Umbilical cord (tissue), 2 donors: ENCODE results near the gene AFAP1. TPM values are rescaled to one million over a fixed set of nuclear protein-coding genes. Genes with fewer than 3 reads are reported as not detected.

Experiments used
- DNase-seq: peaks from one replicate; pipeline ENCODE4 v3.0.0-alpha.2; 2015; ENCODE audit warnings: low spot score
- total RNA-seq: library from RNA; depleted of rRNA; stranded (reverse); fragments of >200 nt; gene quantifications from one replicate; pipeline ENCODE4 v1.2.3, GENCODE V29; 2014; ENCODE audit warnings: low replicate concordance; ENCODE audit not compliant: insufficient read depth

The AFAP1 gene
- total RNA-seq, 1 donor from 2014 or later, result 59.5 TPM

DNA sequence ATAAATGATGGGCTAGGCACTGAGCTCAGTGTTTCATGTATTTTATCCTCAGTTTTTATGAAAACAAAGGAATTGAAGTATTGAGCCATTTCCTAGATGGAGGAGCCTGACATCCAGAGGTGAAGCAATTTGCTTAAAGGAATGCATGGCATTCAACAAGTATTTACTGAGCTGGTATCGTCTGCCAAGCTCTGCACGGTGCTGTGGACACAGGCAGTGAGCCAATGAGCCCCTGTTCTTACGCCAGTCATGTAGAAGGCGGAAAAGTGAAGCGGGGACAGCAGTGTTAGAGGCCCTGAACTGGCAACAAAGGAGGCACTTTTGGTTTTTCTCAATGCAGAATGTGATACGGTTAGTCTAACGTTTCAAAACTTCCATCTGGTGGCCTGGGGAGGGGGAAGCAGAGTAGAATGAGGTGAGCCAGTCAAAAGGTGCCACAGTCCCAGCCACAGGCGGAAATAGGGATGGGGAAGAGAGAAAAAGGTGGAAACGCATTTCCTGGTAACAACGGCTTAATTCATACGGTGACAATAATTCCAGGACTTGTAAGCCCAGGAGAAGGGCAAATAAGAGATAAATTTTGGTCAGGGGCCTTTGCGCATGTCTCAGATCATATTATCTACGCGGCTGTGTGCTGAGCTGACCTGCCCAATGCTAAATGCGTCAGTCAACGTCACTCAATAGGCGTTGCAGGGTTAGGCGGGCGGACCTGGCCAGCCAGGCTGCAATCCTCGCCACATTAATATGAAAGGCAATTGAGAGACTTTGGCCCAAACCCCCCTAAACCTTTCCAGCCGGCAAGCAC, 133.9 kb downstream of the AFAP1 start:
- DNase-seq, result peak; percentile 71

DNA sequence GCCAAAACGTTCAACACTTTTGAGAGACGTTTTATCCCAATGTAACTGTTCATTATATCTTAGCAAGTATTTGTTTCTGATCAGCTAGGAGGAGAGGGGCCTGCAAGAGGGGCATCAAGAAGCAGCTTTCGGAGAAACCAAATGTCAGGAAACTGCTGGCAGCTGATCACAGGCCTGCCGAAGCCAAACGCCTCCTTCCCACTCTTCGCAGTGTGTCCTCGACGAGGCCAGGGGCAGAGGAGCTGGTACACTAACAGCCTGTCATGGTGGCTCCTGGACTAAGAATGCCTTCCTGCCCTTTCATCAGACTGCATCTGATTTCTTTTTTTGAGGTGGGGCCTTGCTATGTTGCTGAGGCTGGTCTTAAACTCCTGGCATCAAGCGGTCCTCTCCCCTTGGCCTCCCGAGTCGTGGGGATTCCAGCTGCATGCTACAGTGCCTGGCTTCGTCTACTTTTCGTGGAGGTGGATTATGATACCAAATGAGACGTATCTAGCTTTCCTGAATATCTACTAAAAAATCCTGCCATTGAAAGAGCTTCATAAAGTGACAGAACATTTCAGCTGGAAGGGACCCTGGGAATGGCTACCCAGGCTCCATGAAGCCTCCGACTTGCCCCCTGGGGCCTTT, 134.8 kb downstream of the AFAP1 start:
- DNase-seq, result no peak

DNA sequence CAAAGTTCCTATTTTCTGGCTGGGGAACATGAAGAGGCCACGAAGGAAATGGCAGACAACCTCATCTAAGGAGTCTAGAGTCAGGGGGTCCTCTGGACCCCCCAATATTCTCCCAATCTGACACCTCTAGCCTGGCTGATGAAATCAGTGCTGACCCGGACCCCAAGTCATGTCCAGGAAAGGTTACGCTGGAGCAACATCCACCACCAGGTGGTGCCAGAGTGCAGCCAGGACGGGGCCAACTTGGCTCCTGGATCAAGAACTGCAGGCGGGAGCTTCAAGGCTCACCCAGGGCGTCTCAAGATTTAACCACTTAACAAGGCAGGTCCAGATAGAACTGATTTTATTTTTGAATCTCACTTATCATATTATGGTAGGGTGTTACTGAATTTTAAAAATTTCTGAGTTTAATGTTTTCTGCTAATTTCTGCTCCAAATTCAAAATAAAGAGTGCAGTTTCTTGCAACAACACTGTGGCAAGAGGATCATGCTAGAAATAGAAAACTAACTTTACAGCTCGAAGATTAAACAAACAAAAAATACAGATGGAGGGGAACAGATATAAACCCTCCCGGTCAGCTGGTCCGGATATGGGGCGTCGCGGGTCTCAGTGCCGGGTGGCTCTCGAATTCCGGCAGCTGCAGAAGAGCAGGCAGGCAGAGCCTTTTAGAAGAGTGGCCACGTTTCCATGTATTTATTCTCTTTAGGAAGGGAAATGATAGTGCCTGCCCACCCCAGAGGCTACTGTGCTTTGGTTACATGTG, 135.5 kb downstream of the AFAP1 start:
- DNase-seq, result peak; percentile 85

DNA sequence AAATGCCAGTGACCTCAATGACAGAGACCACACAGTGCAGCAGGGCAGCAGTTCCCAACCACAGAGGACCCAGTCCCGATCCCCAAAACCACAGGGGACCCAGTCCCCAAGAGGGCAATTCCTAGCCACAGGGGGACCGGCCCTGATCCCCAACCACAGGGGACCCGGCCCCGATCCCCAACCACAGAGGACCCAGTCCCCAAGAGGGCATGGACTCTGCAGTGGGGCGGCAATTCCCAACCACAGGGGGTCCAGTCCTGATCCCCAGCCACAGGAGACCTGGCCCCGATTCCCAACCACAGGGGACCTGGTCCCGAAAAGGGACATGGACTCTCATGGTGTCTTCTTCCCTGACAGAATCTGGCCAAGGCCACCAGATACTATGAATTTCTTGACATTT, 136.3 kb downstream of the AFAP1 start:
- no peak for DNase-seq

DNA sequence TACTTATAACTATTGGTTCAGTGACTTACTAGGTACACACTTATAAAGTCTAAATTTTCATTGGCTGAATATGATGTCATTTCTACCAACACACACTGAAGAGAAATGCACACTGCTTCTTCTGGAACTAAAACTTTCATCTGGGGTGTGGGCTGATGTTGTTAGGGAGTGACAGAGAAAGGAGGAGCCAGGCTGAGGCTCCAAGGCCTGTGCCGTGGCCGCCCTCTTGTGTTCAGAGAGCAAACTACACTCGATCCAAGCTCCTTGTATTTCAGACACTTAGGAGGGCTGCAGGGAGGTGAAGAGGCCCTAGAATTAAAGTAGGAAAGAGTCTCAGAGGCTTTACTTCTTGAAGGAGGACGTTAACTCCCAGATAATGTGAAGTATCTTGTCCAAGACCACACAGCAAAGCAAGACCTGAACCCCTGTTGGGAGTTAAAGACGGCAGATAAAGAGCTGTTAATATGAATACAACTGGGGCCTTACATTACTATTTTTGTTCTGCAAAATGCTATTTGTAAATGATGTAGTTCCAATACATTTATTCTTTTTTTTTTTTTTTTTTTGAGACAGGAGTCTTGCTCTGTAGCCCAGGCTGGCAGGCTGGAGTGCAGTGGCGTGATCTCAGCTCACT, 137.5 kb downstream of the AFAP1 start:
- DNase-seq, result peak; percentile 90

DNA sequence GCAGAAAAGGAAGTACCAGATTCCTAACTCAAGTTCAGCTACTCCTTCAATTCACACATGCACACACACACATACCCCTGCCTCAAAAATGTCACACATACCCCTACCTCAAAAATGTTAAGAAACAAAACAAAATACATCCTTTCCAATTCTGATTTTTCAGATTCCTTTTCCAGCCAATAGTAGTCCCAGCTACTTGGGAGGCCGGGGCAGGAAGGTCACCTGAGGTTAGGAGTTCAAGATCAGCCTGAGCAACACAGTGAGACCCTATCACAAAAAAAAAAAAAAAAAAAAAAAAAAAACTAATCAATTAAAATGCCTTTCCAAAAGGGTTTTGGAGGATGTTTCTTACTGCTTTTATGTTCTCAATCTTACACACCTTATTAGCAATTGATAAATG, 138.0 kb downstream of the AFAP1 start:
- no peak for DNase-seq

DNA sequence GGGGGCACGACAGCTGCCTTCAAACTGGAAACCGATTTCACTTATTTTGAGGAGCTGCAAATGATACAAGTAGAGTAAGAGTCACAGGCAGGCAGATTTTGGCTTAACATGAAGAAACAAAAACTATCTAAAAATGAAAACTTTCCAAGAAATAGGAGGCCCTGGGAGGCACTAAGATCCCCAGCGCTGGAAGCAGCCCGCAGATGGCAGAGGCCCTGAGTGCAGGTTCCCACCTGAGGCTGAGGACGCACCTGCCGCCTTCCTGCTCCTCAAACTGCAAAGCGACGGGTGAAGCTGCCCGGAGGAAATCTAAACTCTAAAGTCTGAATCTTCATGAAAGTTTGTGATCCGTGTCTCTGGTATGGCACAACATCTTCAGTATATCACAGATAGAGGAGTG, 138.7 kb downstream of the AFAP1 start:
- DNase-seq, result no peak

DNA sequence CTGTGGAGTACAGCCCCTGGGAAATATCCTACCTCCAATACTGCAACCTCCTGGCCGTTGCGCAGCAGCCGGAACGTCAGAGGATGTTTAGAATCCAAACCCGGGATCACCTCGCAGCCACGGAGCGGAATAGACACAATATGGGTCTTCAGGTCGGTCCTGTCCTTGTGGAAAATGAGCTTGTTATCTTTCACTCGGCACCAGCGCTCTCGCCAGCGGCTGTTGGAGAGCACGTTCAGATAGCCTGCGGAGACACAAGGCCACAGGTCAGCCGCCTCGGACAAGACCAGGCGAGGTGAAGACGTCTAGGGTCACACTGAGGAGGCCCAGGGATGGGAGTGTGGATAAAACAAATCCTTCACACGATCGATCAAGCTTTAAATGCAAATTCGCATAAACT, 139.3 kb downstream of the AFAP1 start:
- no peak for DNase-seq

DNA sequence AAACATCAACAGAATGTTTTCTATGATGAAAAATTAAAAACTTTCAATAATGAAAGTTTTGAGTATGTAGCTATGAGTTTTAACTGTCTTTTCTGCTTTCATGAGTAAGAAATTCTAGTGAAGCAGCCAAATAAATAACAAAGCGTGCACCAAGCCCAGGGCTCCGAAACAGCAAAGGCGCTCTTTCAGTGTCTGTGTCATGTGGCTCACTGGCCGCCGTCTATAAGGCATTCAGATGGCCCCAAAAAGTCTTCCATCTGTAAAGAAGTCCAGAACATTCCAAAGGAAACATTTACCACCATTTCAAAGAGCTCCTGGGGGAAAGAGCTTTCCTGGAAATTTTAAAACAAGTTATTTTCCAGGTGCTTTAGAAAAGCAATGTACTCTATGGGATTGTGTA, 139.9 kb downstream of the AFAP1 start:
- DNase-seq, result no peak

DNA sequence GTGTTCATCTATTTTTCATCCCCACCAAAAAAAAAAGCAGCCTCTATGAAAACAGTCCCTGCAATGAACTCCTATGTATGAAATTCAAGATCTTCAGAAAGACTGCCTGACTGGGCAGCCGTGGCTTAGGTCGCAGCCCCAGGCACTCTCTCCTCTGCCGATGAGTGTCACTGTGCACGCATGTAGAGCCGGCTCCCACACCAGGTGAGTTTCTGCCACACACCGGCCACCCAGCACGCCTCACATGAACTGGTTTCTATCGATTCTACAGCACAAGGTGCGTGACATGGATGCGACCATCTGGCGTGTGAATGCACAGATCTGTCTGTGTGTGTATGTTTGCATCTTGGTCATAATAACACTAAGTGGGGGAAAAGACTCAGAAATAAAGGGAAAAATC, 140.4 kb downstream of the AFAP1 start:
- no peak for DNase-seq

DNA sequence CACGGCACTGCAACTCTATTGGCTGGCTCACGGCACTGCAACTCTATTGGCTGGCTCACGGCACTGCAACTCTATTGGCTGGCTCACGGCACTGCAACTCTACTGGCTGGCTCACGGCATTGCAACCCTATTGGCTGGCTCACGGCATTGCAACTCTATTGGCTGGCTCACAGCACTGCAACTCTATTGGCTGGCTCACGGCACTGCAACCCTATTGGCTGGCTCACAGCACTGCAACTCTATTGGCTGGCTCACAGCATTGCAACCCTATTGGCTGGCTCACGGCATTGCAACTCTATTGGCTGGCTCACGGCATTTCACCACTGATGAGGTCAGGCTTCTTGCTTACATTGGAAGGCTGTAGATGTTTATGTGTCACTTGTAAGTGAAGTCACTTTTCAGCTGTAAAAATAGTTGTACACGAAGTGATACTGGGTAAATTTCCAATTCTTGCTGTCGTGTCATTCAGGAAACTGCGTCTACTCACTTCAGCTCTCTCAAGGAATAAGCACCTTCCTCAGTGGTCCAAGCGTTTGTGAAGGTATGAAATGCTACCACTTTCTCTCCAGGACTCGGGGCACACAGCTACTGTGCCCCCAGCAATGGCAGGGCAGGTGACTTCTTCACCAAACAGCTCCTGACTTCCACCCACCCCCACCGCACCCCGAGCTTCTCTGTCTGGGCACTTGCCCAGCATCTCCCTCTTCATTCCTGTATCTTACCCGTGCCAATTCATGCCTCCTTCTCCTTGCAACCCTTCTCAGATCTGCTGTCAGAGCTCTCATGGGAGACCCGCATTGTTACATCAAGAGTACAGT, 141.3 kb downstream of the AFAP1 start:
- DNase-seq, result no peak

DNA sequence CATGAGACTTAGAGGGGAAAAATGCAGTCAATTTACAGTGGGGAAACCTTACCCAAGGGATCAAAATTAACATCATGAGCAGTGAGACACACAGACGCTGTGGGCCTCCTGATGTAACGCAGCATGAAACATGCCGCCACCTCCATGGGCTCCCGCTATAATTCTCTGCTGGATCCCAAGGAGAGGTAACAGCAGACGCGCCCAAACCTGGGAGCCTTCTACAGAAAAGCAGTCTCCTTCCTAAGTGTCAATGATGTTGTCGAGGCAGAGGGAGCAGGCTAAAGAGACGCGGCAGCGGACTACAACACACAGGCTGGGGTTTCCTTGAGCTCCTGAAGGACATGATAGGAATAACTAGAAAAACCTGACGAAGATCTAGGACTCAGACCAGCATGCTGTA, 142.3 kb downstream of the AFAP1 start:
- no peak for DNase-seq

DNA sequence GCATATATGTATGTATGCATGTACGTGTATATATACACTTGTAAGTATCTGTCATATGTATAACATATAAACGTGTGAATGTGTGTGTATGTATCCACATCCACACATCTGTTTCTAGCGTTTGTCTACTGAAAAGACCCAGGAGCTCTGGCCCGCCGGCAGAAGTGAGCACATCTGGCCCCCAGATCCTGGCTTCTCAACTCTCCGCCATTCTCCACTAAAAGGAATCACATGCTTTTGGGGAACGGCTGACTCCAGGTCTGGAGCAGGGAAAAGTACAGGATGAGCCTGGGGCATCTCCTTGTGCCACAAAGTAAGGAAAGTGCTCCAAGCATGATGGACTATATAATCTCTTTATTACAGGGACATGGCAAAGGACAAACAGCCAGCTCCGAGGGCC, 143.7 kb downstream of the AFAP1 start:
- no peak for DNase-seq

DNA sequence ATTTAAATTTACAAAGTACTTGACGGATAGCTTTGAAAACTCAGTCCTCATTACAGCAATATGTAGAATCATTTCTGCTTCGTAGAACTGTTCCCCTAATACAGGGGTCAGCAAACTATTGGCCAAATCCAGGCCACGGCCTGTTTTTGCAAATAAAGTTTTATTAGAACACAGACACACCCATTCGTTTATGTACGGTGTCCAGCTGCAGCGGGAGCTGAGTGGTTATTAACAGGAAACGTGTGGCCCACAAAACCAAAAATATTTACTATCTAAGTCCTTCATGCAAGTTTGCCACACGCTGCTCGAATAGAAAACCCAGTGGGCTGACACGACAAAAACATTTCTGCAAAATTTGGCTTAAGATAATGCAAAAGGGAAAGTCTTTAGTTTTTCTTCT, 146.5 kb downstream of the AFAP1 start:
- no peak for DNase-seq

DNA sequence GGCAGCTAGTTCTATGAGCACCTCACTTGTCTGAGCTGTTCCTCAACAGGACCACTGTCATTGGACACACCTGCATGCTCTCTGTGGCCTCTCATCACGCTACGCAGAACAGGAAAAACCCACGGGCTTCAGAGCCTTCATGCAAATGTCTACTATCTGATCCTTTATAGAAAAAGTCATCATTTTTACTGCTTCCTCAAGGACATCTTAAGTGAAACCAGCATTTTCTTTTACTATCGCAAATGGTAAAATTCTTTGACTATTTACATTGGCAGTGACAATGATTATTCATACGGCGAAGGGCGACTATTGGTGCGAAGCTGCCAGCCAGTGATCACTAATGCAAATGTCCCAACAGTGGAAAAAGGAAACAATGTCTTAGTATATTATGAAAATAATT, 147.0 kb downstream of the AFAP1 start:
- DNase-seq, result no peak

DNA sequence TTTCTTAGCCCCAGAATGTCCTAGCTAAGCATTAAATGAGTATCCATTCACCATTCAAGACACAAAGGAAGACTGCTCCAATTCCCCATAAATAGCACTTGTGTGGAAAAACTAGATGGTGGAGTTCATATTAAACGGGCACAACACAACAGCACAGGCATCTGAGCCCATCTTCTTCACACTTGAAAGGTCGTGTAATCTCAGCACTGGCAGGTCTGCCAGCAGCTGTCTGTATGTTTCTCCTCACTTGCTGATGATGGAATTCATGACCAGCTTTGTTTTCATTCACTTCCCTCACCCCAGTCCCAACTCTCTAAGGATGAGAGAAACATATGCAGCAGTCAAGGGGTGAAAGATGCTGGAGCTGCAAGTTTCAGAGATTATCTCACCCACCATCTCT, 148.7 kb downstream of the AFAP1 start:
- no peak for DNase-seq

DNA sequence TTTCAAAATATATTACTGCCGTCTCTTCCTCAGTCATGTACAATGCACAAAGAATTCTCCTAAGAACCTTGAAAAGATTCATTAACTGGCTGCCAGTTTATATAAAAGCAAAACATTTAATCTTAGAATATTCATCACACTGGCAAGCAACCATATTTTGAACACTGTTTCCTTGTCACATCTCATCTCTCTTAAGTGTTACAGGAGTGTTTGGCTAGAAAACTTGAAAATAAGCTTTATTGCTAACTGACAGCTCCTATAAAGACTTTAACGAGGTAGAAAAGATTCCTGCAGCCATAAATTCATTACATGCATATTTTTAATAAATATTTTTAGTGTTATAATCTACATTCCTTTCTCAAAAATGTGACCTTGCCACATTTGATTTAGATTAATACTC, 149.6 kb downstream of the AFAP1 start:
- no peak for DNase-seq

DNA sequence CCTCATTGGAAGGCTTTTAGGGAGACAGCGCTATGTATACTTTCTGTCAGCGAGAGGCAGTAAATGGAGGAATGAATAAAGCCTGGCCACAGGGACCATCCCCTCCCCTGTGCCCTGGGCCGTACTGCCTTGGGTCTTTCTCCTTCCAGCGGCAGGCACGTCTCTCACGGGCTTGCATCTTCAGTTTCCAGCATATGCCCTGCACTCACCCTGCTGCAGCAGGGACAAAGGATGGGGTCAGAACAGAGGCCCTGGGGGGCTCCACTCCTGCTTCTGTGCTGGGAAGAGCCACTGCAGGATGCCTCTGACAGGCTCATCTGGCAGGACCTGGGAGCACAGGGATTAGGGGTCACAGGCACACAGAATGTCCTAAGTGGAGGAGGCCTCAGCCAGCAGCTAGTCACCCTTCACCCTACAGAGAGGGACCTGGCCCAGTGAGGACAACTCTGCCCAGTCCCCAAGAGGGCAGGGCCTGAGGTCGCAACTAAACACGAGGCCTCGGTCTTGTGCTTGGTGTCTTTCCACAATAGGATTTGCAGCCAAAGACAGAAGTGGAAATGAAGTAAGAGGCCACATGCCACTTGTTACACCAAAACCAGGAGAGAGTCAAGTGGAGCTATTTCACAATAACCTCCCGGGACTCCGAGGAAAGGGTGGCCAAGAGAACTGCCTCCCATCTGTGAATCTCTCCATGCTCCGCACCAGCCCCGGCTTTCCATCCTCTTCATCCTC, 150.8 kb downstream of the AFAP1 start:
- no peak for DNase-seq

DNA sequence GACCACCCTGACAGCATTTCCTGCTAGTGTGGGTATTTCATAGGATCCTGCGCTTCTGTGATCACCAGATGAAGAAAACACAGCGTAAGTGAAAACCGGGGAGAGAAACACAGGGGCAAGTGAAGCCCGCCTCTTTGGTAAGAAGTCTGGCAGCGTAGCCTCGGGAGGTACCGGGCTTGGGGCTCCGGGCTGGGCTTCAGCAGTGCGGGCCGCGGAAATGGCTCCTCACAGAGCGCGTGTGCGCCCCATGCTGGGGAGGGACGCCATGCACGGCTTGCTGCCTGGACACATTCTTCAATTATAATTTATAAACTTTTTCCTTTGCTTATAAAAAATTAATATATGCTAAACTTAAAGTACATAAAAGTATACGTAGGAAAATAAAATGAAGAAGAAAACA, 151.5 kb downstream of the AFAP1 start:
- DNase-seq, result no peak

DNA sequence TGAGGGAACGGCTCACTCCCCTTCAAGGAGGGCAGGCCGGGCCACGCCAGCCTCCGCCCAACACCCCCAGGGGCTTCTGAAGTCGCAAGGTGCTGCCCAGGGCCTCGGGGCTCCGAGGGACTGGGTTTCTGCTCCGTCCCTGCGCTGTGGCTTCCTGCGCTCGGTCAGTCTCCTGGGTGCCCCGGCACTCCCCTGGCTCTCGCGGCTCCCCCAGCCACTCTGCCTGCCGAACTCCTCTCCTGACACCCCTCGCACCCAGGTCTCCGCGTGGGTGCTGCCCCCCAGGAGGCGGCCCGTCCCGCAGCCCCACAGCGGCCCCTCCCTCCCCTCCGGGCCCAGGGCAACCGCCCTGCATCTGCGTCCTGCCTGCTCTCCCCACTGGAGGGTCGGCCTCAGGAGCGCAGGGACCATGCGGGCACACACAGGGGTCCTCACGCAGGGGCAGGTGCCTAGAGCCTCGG, 151.9 kb downstream of the AFAP1 start:
- DNase-seq, result no peak

DNA sequence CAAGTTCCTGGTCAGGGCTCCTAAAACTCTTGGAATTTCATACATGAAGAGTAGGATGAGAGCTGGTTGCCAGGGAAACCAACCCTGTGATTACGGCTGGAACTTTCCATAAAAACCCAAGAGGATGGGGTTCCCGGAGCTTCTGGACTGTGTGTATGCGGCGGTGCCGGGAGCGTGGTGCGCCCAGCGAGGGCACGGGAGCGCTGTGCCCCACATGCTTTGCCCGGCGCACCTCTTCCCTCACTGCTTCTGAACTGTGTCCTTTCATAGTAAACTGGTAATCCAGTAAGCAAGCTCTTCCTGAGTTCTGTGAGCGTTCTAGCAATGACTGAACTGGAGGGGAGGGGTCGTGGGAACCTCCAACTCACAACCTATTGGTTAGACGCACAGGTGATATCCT, 152.6 kb downstream of the AFAP1 start:
- DNase-seq, result no peak
